DOHH2 (cell line): ENCODE data around the gene TMC7.
A peak's percentile ranks its signal among the peaks of the same experiment; 100 is the strongest.

Experiments used
- CTCF ChIP-seq: fragments of 200-600 bp; sonication (generic); IDR thresholded peaks from one replicate; pipeline ENCODE4 v1.5.1; 2014; ENCODE audit warnings: antibody characterized with exemption, mild to moderate bottlenecking, low read depth, low read length; ENCODE audit not compliant: poor library complexity, severe bottlenecking
- EZH2phosphoT487 ChIP-seq: fragments of 200-600 bp; sonication (generic); IDR thresholded peaks from 2 replicates; pipeline ENCODE4 v1.6.1; 2017; ENCODE audit warnings: borderline replicate concordance, mild to moderate bottlenecking, antibody characterized with exemption, low read length, moderate library complexity, mixed read lengths

- TF ChIP-seq CTCF, result peak; percentile 97
- TF ChIP-seq EZH2phosphoT487, result no peak
These were observed 102.8 kb downstream of the TMC7 start for GRCh38 chr16:19086322-19087199.
